Left lung (tissue), 10 donors: ENCODE data around the gene AK9. TPM values are rescaled to one million over a fixed set of nuclear protein-coding genes. Genes with fewer than 3 reads are reported as not detected.
A peak's percentile ranks its signal among the peaks of the same experiment; 100 is the strongest.
"Not testable (repeated sequence)": the region's sequence is repeated elsewhere in the genome, so short reads cannot be mapped to it uniquely, and the experiment has no call there.

Experiments used
- ATAC-seq: fragments of 200-7000 bp; cut with Tn5 transposase; one replicate; pipeline ENCODE4 v1.9.1; 2020; ENCODE audit warnings: moderate library complexity
- DNase-seq, 4 donors: peaks; one replicate each; pipeline ENCODE4 v3.0.0-alpha.2; 2013 to 2020
- H3K27ac ChIP-seq, 2 donors: fragments of 200-600 bp; sonication (generic) in 1 of 2; one replicate each; pipeline versions ENCODE4 v1.5.0 to v1.8.0; 2020 to 2021
- H3K27me3 ChIP-seq, 2 donors: fragments of 200-600 bp; sonication (generic) in 1 of 2; one replicate each; pipeline versions ENCODE4 v1.5.0 to v1.8.0; 2020 to 2021
- H3K36me3 ChIP-seq, 2 donors: fragments of 200-600 bp; sonication (generic) in 1 of 2; one replicate each; pipeline versions ENCODE4 v1.5.0 to v1.8.0; 2020 to 2021
- H3K4me1 ChIP-seq, 2 donors: fragments of 200-600 bp; one replicate each; pipeline ENCODE4 v1.8.0; 2021
- H3K4me3 ChIP-seq, 2 donors: fragments of 200-600 bp; sonication (generic) in 1 of 2; one replicate each; pipeline versions ENCODE4 v1.5.0 to v1.8.0; 2020 to 2021; ENCODE audit warnings: mild to moderate bottlenecking in 1 of 2
- H3K9me3 ChIP-seq, 2 donors: fragments of 200-600 bp; sonication (generic) in 1 of 2; one replicate each; pipeline versions ENCODE4 v1.5.0 to v1.8.0; 2020 to 2021
- CTCF ChIP-seq, 2 donors: fragments of 200-600 bp; sonication (generic) in 1 of 2; IDR thresholded peaks; one replicate each; pipeline versions ENCODE4 v1.5.0 to v1.8.0; 2021; ENCODE audit warnings: antibody characterized with exemption in 2 of 2
- intact Hi-C, 2 donors: fragments of 100-400 bp; cut with DNase I; formaldehyde crosslinking; loops; one replicate each; pipeline versions ENCODE4 v1.11.2 to v1.14.2; 2022
- polyA plus RNA-seq, 6 donors: library from polyadenylated mRNA; unstranded; fragments of 120-200 nt; gene quantifications; one replicate each; pipeline ENCODE4 v1.2.1, GENCODE V29; 2013; ENCODE audit not compliant: insufficient read length in 6 of 6
- total RNA-seq, 2 donors: library from RNA; stranded (reverse); fragmentation: NEBNext Ultra II Directional; extraction: Animal tissue kit (Norgen Biotek cat#: 25700); gene quantifications; one replicate each; pipeline ENCODE4 v1.2.1, GENCODE V29; 2021
- donor health status: DM: no; HTN: yes; CAD: no.
- donor health status: DM: no; HTN: no; CAD: no.

AK9 gene
- total and polyA plus RNA-seq, 8 donors = 4.6 to 18.1 (median 13.3) TPM

- Histone ChIP-seq H3K4me1 (peaks cover 0 to 10% of the 10 kb centered on the region in 2 donors), H3K36me3 (peaks cover 0 to 94% of the 10 kb centered on the region in 2 donors), H3K9me3 (no peaks in the 10 kb centered on the region), H3K27me3 (no peaks in the 10 kb centered on the region), H3K27ac (peak overlapping the region; percentile 26 to 53), H3K4me3 (no peak overlapping the region)
- ATAC-seq (peak; percentile 75), DNase-seq (no peak)
- no peak for TF ChIP-seq CTCF (IDR thresholded peaks at IDR 0.05)
- intact Hi-C loops = no loop called here
These were observed 224.6 kb downstream of the AK9 start for GRCh38 chr6:109466212-109466923.

- H3K9me3 ChIP-seq = no peaks in the 10 kb centered on the region
- H3K27me3 ChIP-seq = no peaks in the 10 kb centered on the region
- DNase-seq = peak in 2 of 4 donors; percentile 87 to 89
- no peak for TF ChIP-seq CTCF (IDR thresholded peaks at IDR 0.05)
- H3K4me3 ChIP-seq = no peak overlapping the region
- peaks cover 0 to 93% of the 10 kb centered on the region in 2 donors for H3K36me3 ChIP-seq
- H3K27ac ChIP-seq = peak overlapping the region; percentile 26 to 53
- ATAC-seq = peak; percentile 95
- intact Hi-C loops = no loop called here
- peaks cover 0 to 10% of the 10 kb centered on the region in 2 donors for H3K4me1 ChIP-seq
These were observed 225.2 kb downstream of the AK9 start for GRCh38 chr6:109465772-109466171.

- H3K27me3 ChIP-seq = no peaks in the 10 kb centered on the region
- H3K4me3 ChIP-seq = no peak overlapping the region
- peaks cover 0 to 56% of the 10 kb centered on the region in 2 donors for H3K36me3 ChIP-seq
- no peak overlapping the region for H3K27ac ChIP-seq
- TF ChIP-seq CTCF (IDR thresholded peaks at IDR 0.05) = no peak
- peaks cover 0 to 32% of the 10 kb centered on the region in 2 donors for H3K4me1 ChIP-seq
- DNase-seq = no peak
- intact Hi-C loops = no loop called here
- no peak for ATAC-seq
- H3K9me3 ChIP-seq = no peaks in the 10 kb centered on the region
These were observed 229.1 kb downstream of the AK9 start for GRCh38 chr6:109461733-109462526.

- H3K9me3 ChIP-seq, intact Hi-C loops, DNase-seq, H3K4me3 ChIP-seq, H3K27me3 ChIP-seq, ATAC-seq: not testable (repeated sequence)
- Histone ChIP-seq H3K36me3 (peaks cover 0 to 49% of the 10 kb centered on the region in 2 donors), H3K4me1 (peaks cover 5 to 36% of the 10 kb centered on the region in 2 donors), H3K27ac (peak overlapping the region in 1 of 2 donors; percentile 60)
These were observed 229.8 kb downstream of the AK9 start for GRCh38 chr6:109461205-109461604.

GRCh38 chr6:109460161-109460829 is 230.7 kb downstream of the AK9 start:
- no peaks in the 10 kb centered on the region for H3K27me3 ChIP-seq
- intact Hi-C loops = no loop called here
- DNase-seq (peak in 1 of 4 donors; percentile 65), ATAC-seq (peak; percentile 7)
- H3K9me3 ChIP-seq = no peaks in the 10 kb centered on the region
- no peak for TF ChIP-seq CTCF (IDR thresholded peaks at IDR 0.05)
- peak overlapping the region in 1 of 2 donors; percentile 60 for H3K27ac ChIP-seq
- H3K36me3 ChIP-seq = peaks cover 0 to 40% of the 10 kb centered on the region in 2 donors
- H3K4me3 ChIP-seq = no peak overlapping the region
- H3K4me1 ChIP-seq = peaks cover 5 to 33% of the 10 kb centered on the region in 2 donors
